Activated naive CD4-positive, alpha-beta T cell treated with anti-CD3 and anti-CD28 coated beads, Interleukin-2, amount 50 U/mL, for 16 hours (primary cell): ENCODE measurements around the gene SENP6.
"Not testable (repeated sequence)": the region's sequence is repeated elsewhere in the genome, so short reads cannot be mapped to it uniquely, and the experiment has no call there.

ENCODE experiments used
- DNase-seq: peaks from one replicate; pipeline ENCODE4 v3.0.0-alpha.2; 2020

Gene SENP6, protein sequence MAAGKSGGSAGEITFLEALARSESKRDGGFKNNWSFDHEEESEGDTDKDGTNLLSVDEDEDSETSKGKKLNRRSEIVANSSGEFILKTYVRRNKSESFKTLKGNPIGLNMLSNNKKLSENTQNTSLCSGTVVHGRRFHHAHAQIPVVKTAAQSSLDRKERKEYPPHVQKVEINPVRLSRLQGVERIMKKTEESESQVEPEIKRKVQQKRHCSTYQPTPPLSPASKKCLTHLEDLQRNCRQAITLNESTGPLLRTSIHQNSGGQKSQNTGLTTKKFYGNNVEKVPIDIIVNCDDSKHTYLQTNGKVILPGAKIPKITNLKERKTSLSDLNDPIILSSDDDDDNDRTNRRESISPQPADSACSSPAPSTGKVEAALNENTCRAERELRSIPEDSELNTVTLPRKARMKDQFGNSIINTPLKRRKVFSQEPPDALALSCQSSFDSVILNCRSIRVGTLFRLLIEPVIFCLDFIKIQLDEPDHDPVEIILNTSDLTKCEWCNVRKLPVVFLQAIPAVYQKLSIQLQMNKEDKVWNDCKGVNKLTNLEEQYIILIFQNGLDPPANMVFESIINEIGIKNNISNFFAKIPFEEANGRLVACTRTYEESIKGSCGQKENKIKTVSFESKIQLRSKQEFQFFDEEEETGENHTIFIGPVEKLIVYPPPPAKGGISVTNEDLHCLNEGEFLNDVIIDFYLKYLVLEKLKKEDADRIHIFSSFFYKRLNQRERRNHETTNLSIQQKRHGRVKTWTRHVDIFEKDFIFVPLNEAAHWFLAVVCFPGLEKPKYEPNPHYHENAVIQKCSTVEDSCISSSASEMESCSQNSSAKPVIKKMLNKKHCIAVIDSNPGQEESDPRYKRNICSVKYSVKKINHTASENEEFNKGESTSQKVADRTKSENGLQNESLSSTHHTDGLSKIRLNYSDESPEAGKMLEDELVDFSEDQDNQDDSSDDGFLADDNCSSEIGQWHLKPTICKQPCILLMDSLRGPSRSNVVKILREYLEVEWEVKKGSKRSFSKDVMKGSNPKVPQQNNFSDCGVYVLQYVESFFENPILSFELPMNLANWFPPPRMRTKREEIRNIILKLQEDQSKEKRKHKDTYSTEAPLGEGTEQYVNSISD

DNA sequence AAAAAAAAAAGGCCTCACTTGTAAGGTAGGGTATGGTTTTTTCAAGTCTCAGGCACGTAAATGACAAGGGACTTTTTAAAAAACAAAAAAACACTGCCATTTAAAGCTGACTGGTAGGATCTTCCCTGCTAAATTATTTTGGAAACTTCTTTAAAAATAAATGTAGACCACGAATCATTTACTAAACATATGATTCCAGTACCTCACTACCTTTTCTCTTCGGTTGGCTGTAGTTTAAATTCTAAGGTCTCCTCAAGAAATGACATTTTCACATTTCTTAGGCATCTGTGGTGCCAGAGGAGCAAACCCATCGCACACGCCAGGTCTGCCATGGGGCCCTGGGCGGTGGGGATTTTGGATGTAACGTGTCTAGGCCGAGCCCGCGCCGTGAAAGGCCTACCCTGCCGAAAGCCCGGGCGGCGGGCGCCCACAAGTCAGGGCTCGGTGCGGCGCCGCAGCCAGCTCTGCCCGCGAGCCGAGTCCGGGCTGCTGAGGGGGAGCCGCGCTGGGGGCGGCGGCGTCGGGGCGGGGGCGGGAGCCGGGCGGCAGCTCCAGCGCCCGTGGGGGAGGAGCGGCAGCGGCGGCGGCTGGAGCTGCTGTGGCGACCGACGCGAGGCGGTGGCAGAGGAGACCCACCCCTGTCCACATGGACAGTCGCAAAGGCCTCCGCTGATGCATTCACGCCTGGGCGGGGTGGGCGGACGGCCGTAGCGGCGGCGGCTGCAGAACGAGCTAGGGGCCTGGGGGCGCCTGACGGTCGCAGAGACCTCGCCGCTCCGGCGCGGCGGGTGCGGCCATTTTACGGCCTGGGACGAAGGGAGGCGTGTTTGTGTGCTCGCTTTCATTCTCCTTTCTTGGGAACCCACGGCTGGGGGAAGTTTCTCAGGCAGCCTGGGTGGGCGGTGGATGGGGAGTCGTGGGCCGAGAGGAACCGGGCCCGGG, at the start of gene SENP6:
SENP6 (plus strand) TSS at position 577 of the 942 bp plus-strand sequence. CDS start 645 bp downstream, outside the sequence.
- DNase-seq, result peak; percentile 76

DNA sequence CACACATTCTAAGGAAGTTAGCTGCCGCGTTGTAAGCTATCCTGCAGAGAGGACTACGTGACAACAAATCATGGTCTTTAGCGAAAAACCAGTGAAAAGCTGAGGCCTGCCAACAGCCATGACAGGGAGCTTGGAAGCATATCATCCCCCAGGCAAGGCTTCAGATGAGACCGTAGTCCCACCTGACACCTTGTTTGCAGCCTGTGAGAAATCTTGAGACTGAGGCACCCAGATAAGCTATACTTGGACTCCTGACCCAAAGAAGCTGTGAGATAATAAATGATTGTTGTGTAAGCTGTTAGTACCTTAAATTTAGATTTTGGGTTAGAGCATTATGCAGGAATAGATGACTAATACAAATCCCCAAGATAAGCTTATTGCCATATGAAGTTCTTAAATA, 45.4 kb upstream of the SENP6 start:
- no peak for DNase-seq

DNA sequence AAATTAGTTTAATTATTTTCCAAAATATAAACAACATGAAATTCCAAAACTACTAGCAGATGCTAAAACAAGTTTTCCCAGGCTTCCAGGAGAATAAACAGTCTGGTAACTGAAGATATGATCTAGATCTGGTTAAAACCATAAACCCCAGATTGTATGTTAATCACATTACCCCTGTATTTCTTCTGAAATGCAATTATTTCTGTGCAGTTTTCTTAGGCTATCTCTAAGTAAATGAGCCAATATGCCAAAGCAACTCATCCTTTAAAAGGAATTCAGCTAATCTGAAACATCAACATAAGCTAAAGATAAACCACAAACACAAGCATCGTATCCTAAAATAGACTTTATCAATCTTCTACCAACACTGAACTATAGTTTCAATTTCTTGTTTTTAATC, 44.6 kb upstream of the SENP6 start:
- no peak for DNase-seq

DNA sequence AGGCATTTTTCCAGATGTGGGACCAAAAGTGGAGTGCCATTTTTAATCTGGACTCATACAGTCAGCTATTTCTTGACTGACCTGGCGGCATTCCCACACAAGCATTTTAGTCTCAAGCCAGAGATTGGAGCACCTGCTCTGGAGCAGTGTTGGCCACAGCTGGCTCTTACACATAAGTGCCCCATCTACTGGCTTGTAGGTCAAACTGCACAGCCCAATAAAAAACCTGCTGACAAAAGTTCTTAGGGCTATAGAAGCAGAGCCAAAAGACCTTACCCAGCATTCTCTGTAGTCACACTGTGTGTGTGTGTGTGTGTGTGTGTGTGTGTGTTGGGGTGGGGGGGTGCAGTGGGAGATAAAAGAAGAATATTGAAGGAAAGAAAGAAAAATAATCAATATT, 38.6 kb upstream of the SENP6 start:
- DNase-seq, result no peak

DNA sequence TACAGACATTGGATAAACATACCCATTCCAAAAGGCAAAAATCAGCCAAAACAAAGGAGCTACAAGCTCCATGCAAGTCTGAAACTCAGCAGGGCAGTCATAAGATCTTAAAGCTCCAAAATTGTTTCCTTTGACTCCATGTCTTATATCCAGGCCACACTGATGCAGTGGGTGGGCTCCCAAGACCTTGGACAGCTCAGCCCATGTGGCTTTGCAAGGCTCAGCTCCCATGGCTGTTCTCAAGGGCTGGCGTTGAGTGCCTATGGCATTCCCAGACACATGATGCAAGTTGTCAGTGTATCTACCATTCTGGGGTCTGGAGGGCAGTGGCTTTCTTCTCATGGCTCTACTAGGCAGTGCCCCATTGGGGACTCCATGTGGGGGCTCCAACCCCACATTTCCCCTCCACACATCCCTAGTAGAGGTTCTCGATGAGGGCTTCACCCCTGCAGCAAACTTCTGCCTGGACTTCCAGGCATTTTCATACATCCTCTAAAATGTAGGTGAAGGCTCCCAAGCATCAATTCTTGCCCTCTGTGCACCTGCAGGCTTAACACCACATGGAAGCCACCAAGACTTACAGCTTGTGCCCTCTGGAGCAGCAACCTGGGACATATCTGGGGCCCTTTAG, 35.4 kb upstream of the SENP6 start:
- DNase-seq, result no peak

DNA sequence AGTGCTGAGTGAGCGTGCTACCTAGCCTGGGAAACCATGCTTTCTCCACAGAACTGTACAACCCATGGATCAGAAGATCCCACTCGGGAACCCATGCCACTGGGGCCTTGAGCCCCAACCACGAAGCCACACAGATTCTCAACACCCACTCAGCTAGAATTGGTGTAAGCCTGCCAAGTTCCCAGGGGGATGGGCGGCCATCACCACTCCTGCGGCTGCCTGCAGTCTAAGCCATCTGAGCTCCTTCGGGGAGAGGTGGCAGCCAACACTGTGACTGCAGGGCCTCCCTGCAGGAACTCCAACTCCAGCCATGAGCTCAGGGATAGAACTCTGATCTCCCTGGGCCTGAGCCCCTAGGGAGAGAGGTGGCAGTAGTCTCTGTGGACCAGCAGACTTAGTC, 33.6 kb upstream of the SENP6 start:
- DNase-seq, result no peak

DNA sequence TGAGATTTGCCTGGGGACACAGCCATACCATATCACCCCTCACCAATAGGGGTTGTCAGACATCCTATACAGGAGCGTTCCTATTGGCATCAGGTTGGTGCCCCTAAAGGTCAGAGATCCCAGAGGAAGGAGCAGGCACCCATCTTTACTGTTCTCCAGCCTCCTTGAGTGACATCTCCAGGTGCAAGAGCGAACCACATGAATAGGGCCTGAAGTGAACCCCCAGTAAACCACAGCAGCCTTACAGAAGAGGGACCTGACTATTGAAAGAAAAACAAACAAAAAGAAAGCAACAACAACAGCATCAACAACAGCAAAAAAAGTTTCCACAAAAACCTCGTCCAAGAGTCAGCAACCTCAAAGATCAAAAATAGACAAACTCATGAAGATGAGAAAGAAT, 32.7 kb upstream of the SENP6 start:
- DNase-seq, result no peak

DNA sequence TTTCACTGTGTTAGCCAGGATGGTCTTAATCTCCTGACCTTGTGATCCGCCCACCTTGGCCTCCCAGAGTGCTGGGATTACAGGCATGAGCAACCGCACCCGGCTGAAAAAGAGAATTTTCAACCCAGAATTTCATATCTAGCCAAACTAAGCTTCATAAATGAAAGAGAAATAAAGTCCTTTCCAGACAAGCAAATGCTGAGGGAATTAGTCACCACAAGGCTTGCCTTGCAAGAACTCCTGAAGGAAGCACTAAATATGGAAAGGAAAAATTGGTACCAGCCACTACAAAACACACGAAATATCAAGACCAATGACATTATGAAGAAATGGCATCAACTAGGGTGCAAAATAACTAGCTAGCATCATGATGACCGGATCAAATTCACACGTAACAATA, 31.0 kb upstream of the SENP6 start:
- DNase-seq, result not testable (repeated sequence)

DNA sequence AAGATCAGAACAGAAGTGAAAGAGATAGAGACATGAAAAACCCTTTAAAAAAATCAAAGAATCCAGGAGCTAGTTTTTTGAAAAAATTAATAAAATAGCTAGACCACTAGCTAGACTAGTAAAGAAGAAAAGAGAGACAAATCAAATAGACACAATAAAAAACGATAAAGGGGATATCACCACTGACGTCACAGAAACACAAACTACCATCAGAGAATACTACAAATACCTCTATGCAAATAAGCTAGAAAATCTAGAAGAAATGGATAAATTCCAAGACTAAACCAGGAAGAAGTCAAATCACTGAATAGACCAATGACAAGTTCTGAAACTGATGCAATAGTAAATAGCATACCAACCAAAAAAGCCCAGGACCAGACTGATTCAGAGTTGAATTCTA, 29.6 kb upstream of the SENP6 start:
- DNase-seq, result no peak

DNA sequence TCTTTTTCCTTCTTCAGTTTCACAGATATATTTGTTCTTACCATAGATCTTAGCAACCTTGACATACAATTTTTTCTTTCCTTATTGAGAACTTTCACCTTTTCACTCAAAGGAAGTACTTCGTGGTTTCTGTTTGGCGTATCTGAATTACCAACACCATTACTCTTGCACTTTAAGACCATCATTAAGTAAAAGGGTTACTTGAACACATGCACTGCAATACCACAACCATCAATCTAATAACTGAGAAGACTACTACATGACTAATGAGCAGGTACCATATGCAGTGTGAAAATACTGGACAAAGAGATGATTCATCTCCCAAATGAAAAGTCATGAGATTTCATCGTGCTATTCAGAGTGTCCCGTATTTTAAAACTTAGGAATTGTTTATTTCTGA, 21.7 kb upstream of the SENP6 start:
- DNase-seq, result no peak

DNA sequence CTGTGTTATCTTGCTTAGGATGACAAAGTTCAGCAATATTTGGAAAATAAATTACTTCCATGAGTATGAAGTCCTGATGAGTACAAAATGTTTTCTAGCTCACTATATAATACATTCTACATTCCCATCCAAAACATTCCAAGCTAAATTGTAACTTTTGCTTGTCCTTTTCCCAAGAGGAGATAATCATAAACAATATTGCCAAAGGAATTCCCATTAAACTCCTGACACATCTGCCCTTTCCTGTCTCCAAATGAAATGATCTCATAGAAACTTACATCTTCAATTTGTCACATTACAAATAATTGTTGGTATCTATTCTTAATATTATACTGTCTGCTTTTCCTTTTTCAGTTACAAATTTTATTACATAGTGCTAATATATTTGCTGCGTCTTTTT, 20.4 kb upstream of the SENP6 start:
- no peak for DNase-seq

DNA sequence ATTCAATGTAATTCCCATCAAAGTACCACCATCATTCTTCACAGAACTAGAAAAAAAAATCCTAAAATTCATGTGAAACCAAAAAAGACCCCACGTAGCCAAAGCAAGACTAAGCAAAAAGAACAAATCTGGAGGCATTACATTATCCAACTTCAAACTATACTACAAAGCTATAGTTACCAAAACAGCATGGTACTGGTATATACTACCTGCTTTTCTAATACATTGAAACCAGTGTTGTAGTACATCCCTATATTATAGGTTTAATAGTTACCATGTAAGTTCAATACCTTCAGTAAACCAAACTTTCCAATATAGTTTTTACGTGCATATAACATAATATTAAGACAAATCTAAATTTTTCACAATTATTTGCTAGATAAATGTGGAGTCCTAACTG, 17.1 kb upstream of the SENP6 start:
- DNase-seq, result not testable (repeated sequence)

DNA sequence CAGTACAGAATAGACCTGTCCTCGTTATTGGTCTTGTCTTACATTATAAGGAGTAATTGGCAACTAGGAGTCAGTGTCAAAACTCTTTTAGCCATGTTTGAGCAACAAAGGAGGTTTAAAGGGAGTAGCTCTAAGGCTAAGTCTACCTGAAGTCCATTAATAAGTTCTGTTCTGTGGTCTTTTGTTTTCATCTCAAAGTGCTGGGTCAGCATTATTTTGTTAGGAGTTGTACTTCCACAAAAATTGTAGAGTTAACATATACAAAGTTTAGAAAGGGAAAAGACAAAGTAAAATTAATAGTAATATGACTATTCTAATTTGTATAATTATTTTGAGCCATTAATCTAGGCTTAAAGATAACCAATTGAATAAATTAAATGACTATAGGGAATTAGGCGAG, 12.7 kb upstream of the SENP6 start:
- no peak for DNase-seq

DNA sequence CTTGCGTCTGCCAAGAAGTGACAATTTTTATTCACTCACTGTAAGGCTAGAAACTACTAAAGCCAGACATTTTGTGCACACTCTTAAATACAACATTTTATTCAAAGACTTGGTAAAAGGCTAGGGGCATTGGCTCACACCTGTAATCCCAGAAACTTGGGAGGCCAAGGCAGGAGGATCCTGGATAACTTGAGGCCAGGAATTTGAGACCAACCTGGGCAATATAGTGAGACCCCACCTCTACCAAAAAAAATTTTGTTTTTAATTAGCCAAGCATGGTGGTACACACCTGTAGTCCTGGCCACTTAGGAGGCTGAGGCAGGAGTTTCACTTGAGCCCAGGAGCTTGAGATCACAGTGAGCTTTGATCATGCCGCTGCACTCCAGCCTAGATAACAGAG, 11.3 kb upstream of the SENP6 start:
- DNase-seq, result no peak

DNA sequence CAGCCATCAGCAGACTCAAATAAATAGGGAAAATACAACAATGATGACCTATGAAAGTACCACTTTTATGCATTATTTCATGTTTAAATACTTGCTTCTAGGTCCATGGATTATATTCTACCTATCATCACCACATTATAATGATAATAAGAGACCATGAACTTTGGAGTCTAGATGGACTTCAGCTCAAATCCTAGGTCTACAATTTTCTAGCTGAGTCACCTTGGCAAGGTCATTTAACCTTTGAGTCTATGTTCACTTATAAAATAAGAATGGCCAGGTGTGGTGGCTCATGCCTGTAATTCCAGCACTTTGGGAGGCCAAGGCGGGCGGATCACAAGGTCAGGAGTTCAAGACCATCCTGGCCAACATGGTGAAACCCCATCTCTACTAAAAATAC, 5.3 kb upstream of the SENP6 start:
- DNase-seq, result not testable (repeated sequence)

DNA sequence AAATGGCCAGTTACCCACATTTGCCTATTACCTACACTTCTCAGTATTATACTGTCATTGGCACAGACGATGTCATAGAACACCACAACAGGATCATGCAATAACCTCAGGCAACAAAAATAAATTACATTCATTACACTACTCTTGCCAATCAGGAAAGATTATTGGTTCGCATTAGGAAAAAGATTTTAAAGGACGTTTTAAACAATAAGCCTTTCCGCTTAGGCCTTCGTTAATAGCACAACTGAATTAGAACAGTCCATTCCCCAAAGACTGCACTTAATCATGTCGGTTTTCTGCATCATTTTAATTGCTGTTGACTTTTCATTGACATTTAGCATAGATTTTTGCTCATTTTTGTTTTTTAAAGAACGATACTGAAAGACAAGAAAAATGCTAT, 912 bp upstream of the SENP6 start:
- DNase-seq, result no peak

DNA sequence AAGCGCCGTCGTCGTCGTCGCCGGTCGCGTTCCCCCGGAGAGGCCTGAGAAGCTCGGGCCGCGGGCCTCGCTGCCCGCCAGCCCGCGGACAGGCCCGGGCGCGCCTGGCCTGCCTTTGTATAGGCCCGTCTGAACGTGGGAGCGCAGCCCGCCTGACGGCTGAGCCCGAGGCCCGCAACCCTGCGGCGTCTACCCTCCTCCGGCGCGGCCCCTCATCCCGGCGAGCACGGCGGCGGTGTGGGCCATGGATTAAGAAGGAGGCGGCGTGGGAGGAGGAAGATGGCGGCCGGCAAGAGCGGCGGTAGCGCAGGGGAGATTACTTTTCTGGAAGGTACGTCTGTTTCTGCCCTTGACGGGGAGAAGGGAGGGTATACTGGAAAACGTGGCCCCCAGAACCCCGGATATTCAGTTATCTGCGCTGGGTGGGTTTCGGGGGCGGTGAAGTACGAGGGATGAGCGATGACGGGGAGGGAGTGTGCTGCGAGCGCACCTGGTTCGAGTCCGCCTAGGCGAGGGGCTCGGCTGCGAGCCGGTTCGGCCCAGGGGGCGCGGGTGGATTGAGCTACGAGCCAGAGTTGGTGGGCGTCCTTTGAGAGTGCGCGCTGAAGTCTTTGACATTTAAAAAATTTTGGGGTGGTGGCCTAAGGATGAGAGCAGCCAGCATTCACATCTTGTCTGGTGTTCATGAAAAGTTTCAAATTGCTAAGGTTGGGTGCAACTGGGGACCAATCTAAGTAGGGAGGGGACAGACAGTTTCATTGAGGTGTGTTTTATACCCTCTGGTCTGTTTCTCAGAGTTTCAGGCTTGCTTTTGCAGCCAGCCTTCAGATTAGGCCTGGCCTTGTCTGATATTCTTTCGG, 796 bp downstream of the SENP6 start:
- peak; percentile 71 for DNase-seq

DNA sequence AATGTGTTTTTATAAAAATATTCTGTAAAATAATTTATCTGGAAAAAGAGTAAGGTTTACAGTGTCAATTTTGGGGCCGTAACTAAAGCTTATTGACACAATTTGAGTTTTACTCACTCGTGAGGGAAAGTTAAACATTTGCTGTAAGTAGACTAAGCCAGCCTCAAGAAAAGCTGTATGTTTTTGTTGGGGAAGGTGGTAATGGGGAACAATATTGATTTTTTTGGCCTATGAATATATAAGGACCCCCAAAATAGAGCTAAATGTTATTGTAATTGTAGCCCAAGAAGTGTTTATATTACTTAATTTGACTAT, 1.4 kb downstream of the SENP6 start:
- no peak for DNase-seq

DNA sequence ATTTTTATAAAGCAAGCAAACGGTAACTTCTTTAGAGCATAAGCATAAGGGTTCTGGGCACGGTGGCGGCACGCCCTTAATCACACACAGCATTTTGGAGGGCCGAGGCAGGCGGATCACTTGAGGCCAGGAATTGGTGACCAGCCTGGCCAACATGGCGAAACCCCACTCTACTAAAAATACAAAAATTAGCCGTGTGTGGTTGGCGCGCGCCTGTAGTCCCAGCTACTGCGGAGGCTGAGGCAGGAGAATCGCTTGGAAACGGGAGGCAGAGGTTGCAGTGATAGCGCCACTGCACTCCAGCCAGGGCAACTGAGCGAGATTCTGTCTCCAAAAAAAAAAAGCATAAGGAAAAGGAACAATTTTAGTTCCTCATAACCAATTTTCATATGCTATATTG, 2.6 kb downstream of the SENP6 start:
- DNase-seq, result no peak

DNA sequence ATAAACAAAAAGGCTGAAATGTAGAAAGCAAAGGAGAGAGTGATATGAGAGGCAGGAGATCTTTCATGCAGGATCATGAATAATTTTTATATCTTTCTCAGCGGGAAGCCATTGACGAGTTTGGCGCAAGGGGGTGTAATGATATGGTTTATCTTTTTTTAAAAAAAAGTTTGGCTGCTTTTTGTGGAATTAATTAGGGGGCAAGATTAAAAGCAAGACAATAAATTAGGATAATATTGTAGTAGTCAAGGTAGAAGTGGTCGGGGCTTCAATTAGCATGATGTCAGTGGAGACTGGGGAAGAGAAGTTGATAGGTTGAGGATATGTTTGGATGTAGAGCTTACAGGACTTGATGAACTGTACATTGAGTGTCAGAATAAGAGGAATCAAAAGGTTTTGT, 4.0 kb downstream of the SENP6 start:
- DNase-seq, result no peak

DNA sequence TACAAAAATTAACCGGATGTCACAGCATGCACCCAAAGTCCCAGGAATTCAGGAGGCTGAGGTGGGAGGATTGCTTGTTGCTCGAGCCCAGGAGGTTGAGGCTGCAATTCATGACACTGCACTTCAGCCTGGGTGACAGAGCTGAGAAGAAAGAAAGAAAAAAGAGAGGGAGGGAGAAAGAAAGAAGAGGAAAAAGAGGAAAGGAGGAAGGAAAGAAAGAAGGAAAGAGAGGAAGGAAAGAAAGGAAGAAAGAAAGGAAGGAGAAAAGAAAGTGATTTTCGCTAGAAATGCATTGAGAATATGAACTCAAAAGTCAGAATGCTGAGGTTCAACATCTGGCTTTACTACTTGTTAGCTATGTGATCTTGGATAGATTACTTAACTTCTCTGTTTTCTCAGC, 6.6 kb downstream of the SENP6 start:
- no peak for DNase-seq
